ENCODE data around the gene CYP2D6.

The CYP2D6 gene

GRCh38 chr22:42164901-42165300 is 34.3 kb upstream of the CYP2D6 start:
- no peak for DNase-seq (ENCODE audit: extremely low read depth, low read depth)
- no peak for TF ChIP-seq CTCF (IDR thresholded peaks at IDR 0.05; ENCODE audit: low read depth, low read length)

GRCh38 chr22:42163515-42163914 is 32.9 kb upstream of the CYP2D6 start:
- TF ChIP-seq CTCF (IDR thresholded peaks at IDR 0.05; ENCODE audit: low read depth, low read length), result no peak
- no peak for DNase-seq (ENCODE audit: extremely low read depth, low read depth)

GRCh38 chr22:42162728-42163489 is 32.3 kb upstream of the CYP2D6 start:
- TF ChIP-seq CTCF (IDR thresholded peaks at IDR 0.05; ENCODE audit: low read depth, low read length), result no peak
- DNase-seq (ENCODE audit: extremely low read depth, low read depth), result no peak

- no peak for TF ChIP-seq CTCF (IDR thresholded peaks at IDR 0.05; ENCODE audit: low read depth, low read length)
- no peak for DNase-seq (ENCODE audit: extremely low read depth, low read depth)
Measured at GRCh38 chr22:42160830-42161696, 30.5 kb upstream of the CYP2D6 start.

- no peak for DNase-seq (ENCODE audit: extremely low read depth, low read depth)
- TF ChIP-seq CTCF (IDR thresholded peaks at IDR 0.05; ENCODE audit: low read depth, low read length), result no peak
Measured at GRCh38 chr22:42160251-42160650, 29.6 kb upstream of the CYP2D6 start.

- no peak for TF ChIP-seq CTCF (IDR thresholded peaks at IDR 0.05; ENCODE audit: low read depth, low read length)
- DNase-seq (ENCODE audit: extremely low read depth, low read depth), result no peak
Measured at GRCh38 chr22:42158456-42159132, 28.0 kb upstream of the CYP2D6 start.
